HG02798 (cell line): ENCODE data around the gene OR11H7.
"Not testable (repeated sequence)": the region's sequence is repeated elsewhere in the genome, so short reads cannot be mapped to it uniquely, and the experiment has no call there.

ENCODE experiments used
- ATAC-seq: cut with Tn5 transposase; IDR thresholded peaks from one replicate; pipeline ENCODE4 v1.9.1; 2021; ENCODE audit warnings: mild to moderate bottlenecking; ENCODE audit not compliant: unreplicated experiment, poor library complexity

Gene OR11H7

GRCh38 chr14:20274062-20274461 lies 45.3 kb downstream of the OR11H7 start:
- no peak for ATAC-seq

GRCh38 chr14:20277409-20277808 lies 48.6 kb downstream of the OR11H7 start:
- no peak for ATAC-seq

- ATAC-seq, result no peak
Measured at GRCh38 chr14:20278414-20278813, 49.6 kb downstream of the OR11H7 start.

GRCh38 chr14:20280265-20280664 lies 51.5 kb downstream of the OR11H7 start:
- ATAC-seq, result not testable (repeated sequence)
